Stimulated activated CD8-positive, alpha-beta memory T cell treated with anti-CD3 and anti-CD28 coated beads, Interleukin-15, amount 100 ng/mL, for 1 hour (primary cell): ENCODE data around the gene PAK3.

ENCODE experiments used
- DNase-seq: peaks from one replicate; pipeline ENCODE4 v3.0.0-alpha.2; 2020; ENCODE audit warnings: low read depth

Gene PAK3

DNA sequence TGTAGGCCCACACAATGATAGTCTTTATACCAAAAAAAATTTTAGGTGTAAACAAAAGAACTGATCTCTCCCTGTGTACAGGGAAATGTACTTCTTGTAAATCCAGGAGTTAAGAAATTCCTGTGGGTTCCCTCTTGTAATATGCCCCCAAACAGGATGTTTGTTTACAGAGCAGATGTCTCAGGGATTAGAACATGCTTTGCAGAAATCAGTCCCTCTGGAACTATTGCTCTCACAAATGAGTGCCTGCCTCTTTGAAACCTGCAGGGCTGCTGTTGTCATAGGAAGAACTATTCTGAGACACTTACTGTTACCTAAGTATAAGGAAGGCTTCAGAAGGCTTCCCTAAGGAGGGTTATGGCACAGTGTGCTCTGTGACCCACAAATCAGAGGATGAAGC is 35.6 kb downstream of the PAK3 start:
- DNase-seq, result no peak

DNA sequence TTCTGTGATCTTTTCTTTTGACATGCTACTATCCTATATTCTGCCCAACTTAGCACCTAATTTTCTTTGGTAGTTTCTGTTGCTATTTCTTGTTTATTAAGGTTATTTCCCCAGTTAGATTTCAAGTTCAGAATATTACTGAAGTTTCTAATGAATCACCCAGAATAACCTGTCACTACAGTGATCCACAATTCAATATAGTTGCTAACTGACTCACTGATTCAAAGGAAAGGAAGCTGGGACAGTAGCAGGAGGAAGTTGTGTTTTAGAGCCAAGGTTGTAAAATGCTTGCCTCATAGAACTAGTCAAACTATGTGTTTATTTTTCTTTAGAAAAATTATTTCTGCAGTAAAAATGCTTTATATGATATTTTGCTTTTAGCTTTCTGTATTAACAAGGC is 37.4 kb downstream of the PAK3 start:
- DNase-seq, result no peak

DNA sequence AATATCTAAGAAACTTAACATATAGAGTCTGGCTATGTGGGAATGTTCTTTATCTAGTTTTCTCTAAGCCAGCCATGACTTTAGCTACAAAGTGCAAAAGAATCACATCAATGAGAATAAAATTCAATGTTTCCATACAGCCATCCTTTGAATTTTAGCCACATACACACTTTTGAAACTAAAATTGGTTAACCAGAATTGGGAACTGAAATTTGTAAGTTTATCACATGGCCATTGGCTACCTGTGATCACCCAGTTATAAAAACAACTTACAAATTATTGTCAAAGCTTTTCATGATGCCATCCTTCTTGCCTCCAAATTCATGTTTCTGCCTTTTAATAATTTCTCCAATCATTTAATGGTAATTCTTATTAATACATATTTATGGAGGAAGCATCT is 49.9 kb downstream of the PAK3 start:
- DNase-seq, result no peak

DNA sequence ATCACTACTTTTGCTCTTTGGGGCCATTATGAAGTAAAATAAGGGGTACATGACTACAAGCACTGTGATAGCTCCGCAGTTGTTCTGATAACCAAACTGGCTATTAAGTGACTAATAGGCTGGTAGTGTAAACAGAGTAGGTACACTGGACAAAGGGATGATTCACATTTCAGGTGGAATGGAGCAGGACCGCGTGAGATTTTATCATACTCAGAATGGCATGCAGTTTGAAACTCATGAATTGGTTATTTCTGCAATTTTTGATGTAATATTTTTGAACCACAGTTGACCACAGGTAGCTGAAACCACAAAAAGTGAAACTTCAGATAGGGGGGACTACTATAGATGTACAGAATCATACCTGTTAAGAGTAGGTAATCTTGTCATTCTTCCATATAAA is 55.8 kb downstream of the PAK3 start:
- DNase-seq, result no peak

DNA sequence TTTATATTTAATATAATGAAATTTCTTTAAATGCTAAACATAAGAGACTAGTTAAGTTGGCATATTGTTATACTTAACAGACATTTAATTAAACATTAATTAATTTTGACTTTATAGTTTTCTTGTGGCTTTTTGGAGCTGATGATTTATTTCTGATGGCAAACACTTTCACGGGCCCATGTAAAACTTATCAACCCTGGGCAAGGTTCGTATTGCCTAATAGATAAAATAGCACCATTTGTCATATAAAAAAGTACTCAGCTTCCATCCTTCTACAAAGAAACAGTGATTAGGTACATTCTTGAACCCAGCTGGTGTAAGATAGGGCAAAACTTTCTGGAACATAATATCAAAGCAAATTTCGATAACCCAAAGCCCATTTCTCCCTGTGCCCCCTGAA is 63.2 kb downstream of the PAK3 start:
- no peak for DNase-seq

DNA sequence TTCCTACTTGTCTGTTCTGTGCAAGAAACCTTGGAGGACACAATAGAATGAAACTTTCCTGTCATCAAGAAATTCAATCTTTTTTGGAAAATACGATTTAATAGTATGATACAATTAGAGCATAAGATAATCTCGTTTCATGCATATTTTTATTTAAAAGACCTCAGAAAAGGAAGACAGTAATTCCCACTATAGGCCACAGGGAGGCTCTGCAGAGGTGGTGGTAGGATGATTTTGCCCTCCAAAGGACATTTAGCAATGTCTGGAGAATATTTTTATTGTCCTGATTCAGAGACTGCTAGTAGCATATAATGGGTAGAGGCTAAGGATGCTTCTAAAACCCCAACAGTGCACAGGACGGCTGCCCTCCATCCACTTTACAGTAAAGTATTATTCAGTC is 68.7 kb downstream of the PAK3 start:
- DNase-seq, result no peak

DNA sequence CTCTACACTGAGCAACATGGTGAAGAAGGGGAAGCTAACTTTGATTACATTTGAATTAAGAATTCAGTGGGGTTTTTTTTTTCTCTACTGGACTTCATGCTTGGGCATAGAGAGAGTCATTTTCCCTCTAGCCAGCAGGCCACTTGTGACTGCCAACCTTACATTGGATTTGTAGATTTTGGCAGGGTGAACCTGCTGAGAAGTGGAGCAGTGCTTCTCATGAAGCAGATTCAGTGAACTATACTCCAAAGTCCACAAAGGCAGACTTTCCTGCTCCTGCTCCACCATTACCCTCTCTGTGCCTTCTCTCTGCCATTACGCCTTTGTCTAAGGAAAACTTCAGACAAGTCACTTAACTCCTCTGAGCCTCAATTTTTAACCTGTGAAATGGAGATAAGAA is 69.9 kb downstream of the PAK3 start:
- no peak for DNase-seq

DNA sequence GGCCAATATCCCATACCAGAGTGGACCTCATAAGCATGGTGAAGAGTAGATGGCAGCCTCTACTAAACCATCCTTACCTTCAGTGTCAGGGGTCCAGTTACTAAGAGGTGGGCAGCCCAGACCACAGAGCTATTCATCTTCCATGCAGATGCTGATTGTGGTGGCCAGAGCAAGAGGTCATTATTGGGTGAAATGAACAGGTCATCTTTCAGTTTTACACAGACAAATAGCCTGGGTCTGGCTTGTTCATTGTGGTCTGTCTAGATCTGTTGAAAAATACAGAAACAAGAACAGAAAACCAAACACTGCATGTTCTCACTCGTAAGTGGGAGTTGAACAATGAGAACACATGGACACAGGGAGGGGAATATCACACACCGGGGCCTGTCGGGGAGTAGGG is 71.3 kb downstream of the PAK3 start:
- DNase-seq, result no peak

DNA sequence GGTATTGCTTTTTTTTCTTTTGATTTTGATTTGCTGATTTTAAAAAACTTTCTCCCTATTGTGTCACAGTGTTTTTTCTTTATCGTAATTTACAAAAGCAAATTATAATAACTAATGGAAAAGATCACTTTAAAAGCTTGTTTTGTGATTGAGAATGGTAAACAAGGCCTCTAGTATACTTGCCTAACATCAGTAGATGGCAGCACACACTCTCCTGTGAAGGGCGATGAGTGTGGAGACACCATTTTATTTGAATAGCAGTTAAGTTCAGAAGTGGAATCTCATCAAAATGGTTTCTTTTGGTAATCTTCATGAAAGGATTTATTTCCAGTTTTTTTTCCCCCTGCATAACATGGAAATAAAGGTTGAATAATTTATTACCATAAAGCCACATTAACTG is 72.3 kb downstream of the PAK3 start:
- no peak for DNase-seq

DNA sequence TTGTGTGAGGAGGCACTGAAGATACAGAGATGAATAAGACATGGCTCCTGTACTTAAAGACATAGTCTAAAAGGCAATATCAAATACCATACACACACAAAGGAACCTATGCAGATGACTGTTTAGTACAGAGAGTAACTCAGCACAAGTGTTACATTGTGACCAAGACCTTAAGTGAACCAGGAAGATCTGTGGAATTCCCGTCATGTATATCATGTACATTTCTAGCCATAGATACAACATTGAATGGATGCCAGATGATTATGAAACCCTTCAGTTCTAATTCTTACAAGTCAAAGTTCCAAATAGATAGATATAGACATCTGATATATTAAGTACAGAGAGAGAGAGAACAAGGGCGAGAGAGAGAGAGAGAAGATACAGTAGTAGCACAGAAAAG is 73.2 kb downstream of the PAK3 start:
- no peak for DNase-seq

DNA sequence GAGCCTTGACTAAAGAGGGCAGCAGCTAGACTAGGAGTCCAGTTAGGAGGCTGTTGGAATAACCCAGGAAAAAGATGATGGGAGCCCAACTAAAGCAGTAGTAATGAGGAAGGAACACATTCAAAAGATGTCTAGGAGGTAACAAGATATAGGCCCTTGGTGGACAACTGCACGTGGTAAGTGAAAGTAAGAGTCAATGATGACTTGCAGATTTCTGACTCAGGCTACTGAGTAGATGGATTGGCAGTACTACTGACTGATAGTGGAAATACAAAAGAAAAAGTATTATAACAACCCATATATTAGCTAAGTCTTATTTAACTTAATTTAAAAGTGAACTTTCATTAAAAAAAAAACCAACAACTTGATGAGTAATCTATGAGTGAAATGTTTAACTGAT is 74.0 kb downstream of the PAK3 start:
- no peak for DNase-seq

DNA sequence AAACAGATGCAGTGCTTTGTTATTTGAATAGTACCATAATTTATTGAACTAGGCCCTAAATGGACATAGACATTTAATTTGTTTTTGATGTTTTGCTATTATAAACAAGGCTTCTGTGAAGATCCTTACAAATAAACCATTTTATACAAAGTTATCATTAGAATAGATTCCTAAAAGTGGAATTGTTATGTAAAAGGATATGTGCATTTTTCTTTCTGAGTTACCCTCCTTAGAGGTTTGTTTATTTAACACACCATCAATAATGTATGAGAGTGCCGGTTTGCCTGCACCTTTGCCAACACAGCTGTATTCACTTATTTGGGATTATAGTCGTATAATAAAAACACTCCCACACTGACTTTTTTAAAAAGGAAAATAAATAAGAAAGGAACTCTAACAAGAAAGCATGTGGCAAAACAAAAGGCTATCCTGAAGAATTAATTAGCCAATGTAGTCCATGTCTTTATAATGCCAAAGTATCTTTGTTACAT is 84.8 kb downstream of the PAK3 start:
- DNase-seq, result no peak

DNA sequence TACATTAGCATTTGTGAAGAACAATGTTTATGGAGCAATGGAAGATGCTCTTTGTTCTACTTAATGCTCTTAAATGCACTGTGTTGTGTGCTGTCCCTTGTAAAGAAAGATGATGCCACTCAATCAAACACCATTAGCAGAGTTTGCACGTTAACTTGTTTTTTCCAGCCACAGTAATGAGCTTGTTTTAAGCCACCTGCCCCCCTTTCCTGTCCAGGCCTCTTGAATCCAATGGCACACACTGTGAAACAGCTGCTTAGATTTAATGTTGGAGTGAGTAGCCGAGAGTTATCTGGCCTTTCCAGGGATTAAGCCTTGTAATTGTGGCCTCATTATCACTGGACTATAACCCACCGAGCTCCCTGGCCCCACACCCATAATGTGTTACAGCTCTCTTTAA is 86.0 kb downstream of the PAK3 start:
- no peak for DNase-seq

DNA sequence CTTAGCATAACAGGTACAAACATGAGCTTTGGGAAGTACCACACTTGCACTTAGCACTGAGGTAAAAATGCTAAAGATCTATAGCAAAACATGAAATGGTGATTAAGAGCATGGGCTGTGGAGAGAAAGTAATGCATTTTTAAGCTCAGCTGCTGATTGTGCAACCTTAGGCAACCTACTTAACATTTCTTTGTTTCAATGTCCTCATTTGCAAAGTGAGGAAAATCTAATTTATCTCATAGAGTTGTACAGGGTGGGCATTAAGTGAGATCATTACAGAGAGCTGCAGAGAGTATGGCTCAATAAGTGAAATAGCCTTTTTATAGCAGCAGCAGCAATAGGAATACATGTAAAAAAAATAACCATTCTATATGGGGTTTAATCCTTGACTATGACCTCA is 87.0 kb downstream of the PAK3 start:
- DNase-seq, result no peak

DNA sequence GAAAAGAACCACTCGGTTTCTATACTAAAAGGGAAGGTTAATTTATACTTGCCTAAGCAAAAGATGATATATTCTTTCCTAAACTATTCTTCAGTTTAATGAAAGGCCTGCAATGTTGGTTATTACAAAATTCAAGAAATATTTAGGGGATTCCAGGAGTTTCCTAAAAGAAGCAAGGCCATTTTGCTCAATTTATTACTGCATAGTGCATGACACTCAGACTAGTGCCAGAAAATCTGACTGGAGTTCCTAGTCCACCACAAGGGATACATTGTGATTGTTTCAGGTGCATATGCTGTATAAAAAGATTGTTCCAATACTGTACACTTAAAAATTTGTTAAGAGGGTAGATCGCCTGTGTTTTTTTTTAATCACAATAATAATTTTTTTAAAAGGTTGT is 95.6 kb downstream of the PAK3 start:
- no peak for DNase-seq

DNA sequence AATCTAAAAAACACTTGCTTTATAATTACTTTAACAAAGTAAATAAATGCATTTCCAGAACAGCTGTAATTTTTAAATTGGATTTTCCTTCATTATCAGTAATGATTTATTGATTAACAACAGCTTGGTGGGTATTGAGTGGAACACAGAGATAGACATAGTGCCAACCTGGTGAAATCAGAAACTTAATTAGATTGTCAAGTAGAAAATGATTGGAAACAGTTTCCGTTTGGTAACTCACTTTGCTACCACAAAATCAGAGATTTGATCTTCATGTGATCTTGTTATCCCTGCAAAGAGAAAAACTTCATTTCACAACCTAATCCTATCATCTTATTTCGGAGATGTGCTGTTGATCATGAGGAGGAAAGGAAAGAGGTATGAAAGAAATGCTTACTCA is 103.5 kb downstream of the PAK3 start:
- DNase-seq, result no peak

DNA sequence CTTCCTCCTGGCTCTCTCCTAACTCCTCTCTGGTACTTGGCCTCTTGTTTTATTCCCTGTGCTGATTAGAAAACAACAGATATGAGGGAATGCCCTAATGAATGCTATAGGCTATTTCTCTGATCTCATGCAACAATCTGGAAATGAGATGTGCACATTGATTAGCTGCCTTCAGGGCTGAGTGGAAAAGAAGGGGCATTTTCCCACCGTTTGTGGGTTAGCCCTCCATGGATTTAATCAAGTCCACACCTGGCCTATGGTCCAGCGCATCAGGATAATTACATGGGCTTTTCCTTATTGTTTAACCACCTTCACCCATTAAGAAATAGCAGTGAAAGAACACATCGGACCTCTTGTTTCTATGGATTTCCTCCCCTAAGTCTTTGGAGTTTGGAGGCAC is 104.3 kb downstream of the PAK3 start:
- no peak for DNase-seq

DNA sequence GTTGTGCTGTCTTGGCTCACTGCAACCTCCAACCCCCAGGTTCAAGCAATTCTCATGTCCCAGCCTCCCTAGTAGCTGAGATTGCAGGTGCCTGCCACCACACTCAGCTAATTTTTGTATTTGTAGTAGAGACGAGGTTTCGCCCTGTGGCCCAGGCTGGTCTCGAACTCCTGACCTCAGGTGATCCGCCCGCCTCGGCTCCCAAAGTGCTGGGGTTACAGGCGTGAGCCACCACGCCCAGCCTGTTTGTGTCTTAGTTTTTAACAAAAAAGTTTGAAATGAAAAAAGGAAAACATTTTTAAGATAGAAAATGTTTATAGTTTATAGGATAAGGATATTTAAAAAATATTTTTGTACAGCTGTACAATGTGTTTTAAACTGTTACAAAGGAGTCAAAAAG is 111.9 kb downstream of the PAK3 start:
- DNase-seq, result no peak

DNA sequence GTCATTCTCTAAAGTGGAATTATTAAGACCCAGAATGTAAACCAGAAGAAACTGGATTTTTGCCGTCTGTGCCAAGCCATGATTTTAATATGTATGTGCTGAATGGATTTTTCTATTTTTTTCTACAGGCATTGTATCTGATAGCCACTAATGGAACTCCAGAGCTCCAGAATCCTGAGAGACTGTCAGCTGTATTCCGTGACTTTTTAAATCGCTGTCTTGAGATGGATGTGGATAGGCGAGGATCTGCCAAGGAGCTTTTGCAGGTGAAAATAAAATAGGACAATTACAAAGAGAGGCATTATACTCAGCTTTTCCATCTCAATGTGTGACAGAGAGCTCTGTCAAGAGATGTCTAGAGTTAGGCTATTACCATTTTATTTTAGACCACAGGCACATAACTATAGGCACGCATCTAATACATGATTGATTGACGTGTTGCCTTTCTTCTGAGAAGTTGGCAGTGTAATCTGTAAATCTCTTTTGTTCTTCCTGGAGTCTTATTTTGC is 120.4 kb downstream of the PAK3 start:
- no peak for DNase-seq

DNA sequence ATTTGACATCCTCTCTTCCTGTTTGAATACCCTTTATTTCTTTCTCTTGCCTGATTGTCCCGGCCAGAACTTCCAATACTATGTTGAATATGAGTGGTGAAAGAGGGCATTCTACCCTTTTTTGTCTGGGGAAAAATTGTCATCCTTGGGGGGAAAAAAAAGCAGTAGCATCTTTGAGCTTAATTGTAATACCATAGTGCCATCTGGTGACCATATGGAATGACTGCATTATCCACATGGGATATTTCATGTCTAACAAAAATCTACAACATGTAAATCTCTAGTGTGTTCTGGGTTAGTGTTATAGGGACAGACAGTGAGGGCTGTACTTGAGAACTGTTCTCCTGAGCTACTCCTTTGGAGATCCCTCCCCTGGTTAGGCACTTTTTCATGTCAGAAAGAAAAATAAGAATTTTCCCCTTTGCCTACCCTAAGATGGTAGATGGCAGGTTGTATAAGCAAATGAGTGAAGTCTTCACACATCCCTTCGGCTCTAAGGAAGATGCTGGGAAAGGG is 148.3 kb downstream of the PAK3 start:
- no peak for DNase-seq

DNA sequence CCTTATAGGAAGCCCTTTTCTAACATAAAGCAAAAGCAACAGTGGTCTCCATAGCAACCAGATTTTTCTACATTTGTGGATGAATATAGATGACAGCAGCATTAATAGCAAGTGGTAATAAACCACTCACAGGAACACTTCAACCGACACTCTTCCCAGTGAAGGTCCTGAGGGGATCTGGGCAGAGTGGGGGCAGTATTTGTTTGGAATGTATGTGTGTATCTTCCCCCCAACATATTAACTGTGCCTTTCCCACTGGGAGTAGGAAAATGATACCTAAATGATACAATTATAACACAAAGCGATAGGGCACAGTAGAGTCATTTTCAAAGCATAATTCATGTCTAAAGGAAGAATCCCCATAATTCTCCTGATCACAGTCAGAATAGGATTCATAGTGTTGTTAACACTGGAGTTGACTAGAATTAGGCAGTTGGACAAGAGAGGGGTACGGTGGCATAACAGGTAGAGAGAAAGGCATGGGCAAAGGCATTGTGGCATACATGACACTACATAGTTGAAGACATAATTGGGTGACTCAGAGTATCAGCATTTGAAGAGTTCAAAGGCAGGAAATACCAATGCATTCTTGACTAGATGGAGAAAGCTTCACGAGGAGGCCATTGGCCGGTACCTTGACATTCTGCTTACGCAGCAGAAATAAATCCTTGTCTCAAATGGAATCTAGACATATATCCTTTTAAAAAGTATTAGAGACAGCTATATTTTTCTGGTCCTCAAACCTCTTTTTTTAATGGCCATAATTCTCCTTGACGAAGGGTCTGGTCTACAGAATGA is 159.1 kb downstream of the PAK3 start:
- no peak for DNase-seq

DNA sequence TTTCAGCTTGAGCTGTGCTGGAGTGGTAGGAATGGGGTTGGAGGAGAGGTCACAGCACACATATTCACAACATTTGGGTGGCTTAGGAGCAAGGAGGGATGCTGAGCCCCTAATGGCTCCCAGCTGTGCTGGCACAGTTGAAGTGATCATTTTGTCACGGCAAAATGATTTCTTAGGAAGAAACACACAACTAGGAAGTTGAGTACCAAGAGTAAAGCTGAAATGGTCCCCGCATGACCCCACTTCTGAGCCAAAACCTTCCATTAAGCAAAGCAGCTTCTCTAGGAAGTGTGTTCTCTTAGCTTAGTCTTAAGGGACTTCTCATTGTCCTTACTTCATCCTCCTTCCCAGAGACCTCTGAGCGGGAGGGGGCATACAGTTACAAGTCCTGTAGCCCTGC is 161.7 kb downstream of the PAK3 start:
- no peak for DNase-seq

DNA sequence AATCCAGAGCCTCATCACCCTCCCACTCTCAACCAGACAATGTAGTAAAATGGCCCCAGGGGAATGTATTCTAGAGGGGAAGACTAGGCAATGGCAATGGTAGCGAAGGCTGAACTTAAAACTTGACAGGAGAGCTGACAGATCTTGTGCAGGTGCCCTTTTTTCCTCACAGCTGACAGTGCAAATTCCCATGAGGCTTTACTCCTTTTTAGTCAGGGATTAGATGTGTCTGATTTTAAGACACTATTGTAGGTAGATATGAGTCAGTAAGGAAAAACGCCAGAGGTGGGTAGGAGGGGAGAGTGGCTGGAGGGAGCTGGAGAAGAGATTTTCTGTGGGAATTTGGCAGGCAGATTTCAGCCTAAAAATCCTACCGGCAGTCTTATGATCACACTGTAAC is 163.6 kb downstream of the PAK3 start:
- DNase-seq, result no peak

DNA sequence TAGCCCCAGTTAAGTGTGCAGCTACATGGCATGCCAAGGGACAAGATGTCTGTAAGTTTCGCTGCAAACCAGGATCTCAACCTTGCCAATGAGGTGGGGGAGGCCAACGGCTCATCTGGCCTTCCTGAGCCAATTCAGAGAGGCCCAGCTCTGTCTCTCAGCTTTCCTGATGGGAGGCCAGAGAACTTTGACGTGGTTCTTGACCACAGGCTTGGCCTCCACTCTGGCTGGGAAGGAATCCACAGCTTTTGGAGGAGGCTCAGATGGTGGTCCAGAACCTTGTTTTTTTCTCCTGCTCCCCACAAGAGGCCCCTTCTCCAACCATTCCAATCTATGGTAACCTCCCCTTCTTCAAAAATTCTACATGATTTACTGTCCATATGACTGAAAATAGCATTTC is 164.5 kb downstream of the PAK3 start:
- DNase-seq, result no peak
